ENCODE data around the gene BCL2L1. TPM values are rescaled to one million over a fixed set of nuclear protein-coding genes. Genes with fewer than 3 reads are reported as not detected.

The BCL2L1 gene
- total RNA-seq, 1 donor from 2014 or later: 200 TPM

GRCh38 chr20:31760519-31761240 is 38.0 kb upstream of the BCL2L1 start:
- no peaks in the 10 kb centered on the region for H3K36me3 ChIP-seq
- no peak for DNase-seq (ENCODE audit: low spot score in 2 of 2)
- intact Hi-C loops (cut with DNase I): loop anchor here (5.0 kb wide), 1 partner anchor 47 kb away; no protein-coding TSS in a partner anchor

GRCh38 chr20:31759836-31760518 is 37.3 kb upstream of the BCL2L1 start:
- Histone ChIP-seq H3K27ac (no peak overlapping the region), H3K4me1 (no peaks in the 10 kb centered on the region), H3K27me3 (no peaks in the 10 kb centered on the region), H3K36me3 (no peaks in the 10 kb centered on the region), H3K4me3 (no peak overlapping the region), H3K9me3 (no peaks in the 10 kb centered on the region)
- intact Hi-C loops (cut with DNase I): loop anchor here (5.0 kb wide), 1 partner anchor 47 kb away; no protein-coding TSS in a partner anchor
- no peak for TF ChIP-seq CTCF (IDR thresholded peaks at IDR 0.05)
- no peak for DNase-seq (ENCODE audit: low spot score in 2 of 2)

More at GRCh38 chr20:31760519-31761240, 38.0 kb upstream of the BCL2L1 start:
- H3K27me3 ChIP-seq: no peaks in the 10 kb centered on the region
- no peak overlapping the region for H3K4me3 ChIP-seq
- TF ChIP-seq CTCF (IDR thresholded peaks at IDR 0.05): no peak
- H3K9me3 ChIP-seq: no peaks in the 10 kb centered on the region
- H3K4me1 ChIP-seq: no peaks in the 10 kb centered on the region
- H3K27ac ChIP-seq: no peak overlapping the region

GRCh38 chr20:31758991-31759390 is 36.3 kb upstream of the BCL2L1 start:
- Histone ChIP-seq H3K9me3 (no peaks in the 10 kb centered on the region), H3K4me1 (no peaks in the 10 kb centered on the region), H3K36me3 (no peaks in the 10 kb centered on the region), H3K27me3 (no peaks in the 10 kb centered on the region), H3K4me3 (no peak overlapping the region), H3K27ac (no peak overlapping the region)
- no peak for TF ChIP-seq CTCF (IDR thresholded peaks at IDR 0.05)
- intact Hi-C loops (cut with DNase I): no loop called here
- DNase-seq (ENCODE audit: low spot score in 2 of 2): no peak

- TF ChIP-seq CTCF (IDR thresholded peaks at IDR 0.05): no peak
- Histone ChIP-seq H3K4me3 (no peak overlapping the region), H3K36me3 (no peaks in the 10 kb centered on the region), H3K4me1 (no peaks in the 10 kb centered on the region), H3K9me3 (no peaks in the 10 kb centered on the region), H3K27me3 (no peaks in the 10 kb centered on the region), H3K27ac (no peak overlapping the region)
- intact Hi-C loops (cut with DNase I): no loop called here
- no peak for DNase-seq (ENCODE audit: low spot score in 2 of 2)
Observed at GRCh38 chr20:31758521-31758920, 35.9 kb upstream of the BCL2L1 start.

- intact Hi-C loops (cut with DNase I): no loop called here
- no peak for TF ChIP-seq CTCF (IDR thresholded peaks at IDR 0.05)
Observed at GRCh38 chr20:31757254-31757653, 34.6 kb upstream of the BCL2L1 start.

More at GRCh38 chr20:31757254-31757653, 34.6 kb upstream of the BCL2L1 start:
- Histone ChIP-seq H3K27ac (no peak overlapping the region), H3K36me3 (no peaks in the 10 kb centered on the region), H3K9me3 (no peaks in the 10 kb centered on the region), H3K4me1 (no peaks in the 10 kb centered on the region), H3K27me3 (no peaks in the 10 kb centered on the region), H3K4me3 (no peak overlapping the region)
- no peak for DNase-seq (ENCODE audit: low spot score in 2 of 2)

Data from ascending aorta (tissue), 2 donors.